ENCODE measurements around the gene PCDH12.
A peak's percentile ranks its signal among the peaks of the same experiment; 100 is the strongest.

The PCDH12 gene

DNA sequence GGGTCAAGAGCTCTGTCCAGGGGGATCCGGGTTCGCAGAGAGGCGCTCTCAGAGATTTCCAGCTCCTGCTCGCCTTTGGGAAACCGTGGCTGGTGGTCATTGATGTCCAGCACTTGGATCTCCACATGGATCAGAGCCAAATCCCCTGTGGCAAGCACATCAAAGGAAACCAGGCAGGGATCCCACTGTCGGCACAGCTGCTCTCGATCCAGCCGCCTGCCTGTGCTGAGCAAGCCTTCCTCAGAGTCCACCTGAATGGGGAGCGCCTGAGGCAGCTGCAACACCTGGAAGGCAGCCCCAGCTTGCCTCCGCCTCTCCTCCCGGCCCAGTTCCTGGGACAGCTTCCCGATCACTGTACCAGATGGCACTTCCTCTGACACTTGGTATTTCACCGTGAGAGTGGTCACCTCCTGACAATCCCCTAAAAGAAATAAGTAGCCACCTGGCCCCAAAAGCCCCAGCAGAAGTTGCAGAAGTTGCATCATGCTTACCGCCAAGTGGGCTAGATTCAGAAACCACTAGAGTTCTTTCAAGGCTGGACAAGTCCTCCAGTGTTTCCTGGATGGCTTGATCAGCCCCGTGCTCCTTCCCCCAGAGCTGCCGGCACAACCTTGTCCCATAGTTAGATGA is 520 bp downstream of the PCDH12 start:
- DNase-seq (no peak), ATAC-seq (no peak)
- Mint-ChIP-seq H3K4me1 (peaks cover 36% of the 10 kb centered on the region), H3K4me3 (peak overlapping the region; percentile 77), H3K27me3 (no peaks in the 10 kb centered on the region), H3K36me3 (ENCODE audit: low read depth) (no peaks in the 10 kb centered on the region), H3K9me3 (no peaks in the 10 kb centered on the region), H3K27ac (peak overlapping the region; percentile 81)

DNA sequence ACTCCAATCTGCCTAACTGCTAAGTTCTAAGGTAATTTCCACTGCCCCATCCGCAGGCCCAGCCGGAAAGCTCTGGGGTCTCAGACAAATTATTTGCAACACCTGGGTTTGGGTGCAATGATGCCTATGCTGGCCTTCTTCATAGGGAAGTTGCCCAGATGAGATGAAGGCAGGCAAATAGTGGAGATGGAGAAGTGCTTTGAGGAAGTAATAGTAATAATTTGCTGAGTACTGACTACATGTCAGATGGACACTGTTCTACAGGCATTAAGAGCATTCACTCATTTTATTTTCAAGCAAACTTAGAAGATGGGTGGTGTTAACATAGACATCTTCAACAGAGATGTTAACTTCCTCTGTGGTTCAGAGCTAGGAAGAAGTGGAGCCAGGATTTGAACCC is 3.8 kb downstream of the PCDH12 start:
- Mint-ChIP-seq H3K4me1 (peaks cover 25% of the 10 kb centered on the region), H3K4me3 (no peak overlapping the region), H3K27ac (no peak overlapping the region), H3K9me3 (no peaks in the 10 kb centered on the region), H3K36me3 (ENCODE audit: low read depth) (no peaks in the 10 kb centered on the region), H3K27me3 (no peaks in the 10 kb centered on the region)
- DNase-seq (no peak), ATAC-seq (no peak)

DNA sequence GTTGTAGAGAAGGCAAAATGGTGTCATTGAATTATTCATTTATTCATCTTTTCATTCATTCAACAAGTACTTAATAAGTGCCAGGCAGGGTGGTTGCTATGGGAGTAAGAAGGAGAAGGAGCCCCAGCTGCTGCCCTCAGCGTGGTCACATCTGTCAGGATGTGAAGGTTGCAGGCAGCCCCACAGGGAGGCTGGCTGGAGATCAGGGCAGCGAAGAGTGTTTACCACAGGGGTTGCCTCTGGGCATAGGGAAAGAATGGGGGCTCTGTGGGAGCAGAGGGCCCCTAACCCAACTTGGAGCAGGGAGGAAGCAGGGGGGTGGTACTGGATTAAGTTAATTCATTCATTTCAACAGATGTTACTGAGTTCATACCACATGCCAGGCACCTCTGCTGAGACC is 6.0 kb downstream of the PCDH12 start:
- Mint-ChIP-seq H3K27me3 (no peaks in the 10 kb centered on the region), H3K4me3 (no peak overlapping the region), H3K9me3 (no peaks in the 10 kb centered on the region), H3K4me1 (peaks cover 8% of the 10 kb centered on the region), H3K27ac (no peak overlapping the region), H3K36me3 (ENCODE audit: low read depth) (no peaks in the 10 kb centered on the region)
- DNase-seq (no peak), ATAC-seq (no peak)

DNA sequence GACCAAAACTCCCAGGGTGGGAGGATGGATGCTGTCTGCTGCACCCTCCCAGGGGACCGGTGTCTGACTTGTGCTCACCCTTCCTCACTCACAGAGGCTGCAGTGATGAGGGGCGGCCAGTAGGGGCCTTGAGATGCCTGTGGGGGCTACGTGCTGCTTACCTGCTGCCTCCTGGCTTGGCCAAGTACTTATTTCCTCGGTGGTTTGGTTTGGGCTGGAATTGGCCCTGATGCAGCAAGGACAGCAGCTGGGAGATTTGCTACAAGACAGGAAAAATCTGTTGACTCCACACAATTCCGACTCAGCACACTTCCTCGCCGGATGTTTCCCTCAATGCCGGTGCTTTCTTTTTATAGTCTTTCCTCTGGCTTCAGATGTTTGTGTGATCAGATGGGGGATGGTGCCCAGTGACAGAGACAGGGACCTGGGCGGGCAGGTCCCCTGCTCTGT is 6.6 kb downstream of the PCDH12 start:
- DNase-seq (peak; percentile 38), ATAC-seq (peak; percentile 77)
- Mint-ChIP-seq H3K27me3 (no peaks in the 10 kb centered on the region), H3K36me3 (ENCODE audit: low read depth) (no peaks in the 10 kb centered on the region), H3K9me3 (no peaks in the 10 kb centered on the region), H3K4me3 (no peak overlapping the region), H3K27ac (no peak overlapping the region), H3K4me1 (peaks cover 8% of the 10 kb centered on the region)

DNA sequence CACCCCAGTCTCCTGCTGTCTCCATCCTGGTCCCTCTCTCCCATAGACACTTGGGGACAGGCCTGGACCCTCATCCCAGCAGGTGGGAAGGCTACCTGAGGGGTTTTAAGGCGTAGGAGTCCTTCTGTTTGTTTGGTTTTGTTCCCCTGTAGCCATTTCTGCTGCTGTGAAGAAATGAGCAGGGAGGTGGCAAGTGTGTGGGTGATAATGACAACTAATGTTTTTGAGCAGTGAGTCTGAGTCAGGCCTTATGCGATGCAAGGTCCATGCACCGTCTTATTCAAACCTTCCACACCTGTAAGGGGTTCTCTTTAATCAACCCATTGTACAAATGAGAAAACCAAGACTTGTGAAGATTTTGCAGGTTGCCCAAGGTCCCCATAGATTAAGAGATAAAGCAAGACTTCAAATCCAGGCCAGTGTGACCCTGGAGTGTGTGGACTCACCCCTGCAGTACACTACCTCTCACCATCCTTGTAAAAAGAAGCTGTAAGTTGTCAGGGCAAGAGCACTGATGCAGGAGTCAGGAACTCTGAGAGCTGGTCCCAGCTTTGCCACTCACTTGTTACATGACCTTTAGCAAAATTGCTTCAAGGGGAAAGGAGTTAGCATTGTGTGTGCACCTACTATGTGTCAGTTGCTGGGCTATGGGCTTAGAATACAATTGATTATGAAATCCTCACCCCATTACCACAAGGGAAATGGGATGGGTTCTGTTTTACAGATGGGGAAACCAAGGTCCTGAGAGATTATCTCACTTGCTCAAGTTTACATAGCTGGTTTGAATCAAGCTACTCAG is 7.6 kb downstream of the PCDH12 start:
- DNase-seq (no peak), ATAC-seq (peak; percentile 48)
- Mint-ChIP-seq H3K27me3 (no peaks in the 10 kb centered on the region), H3K4me3 (no peak overlapping the region), H3K27ac (no peak overlapping the region), H3K9me3 (no peaks in the 10 kb centered on the region), H3K4me1 (peaks cover 8% of the 10 kb centered on the region), H3K36me3 (ENCODE audit: low read depth) (no peaks in the 10 kb centered on the region)

DNA sequence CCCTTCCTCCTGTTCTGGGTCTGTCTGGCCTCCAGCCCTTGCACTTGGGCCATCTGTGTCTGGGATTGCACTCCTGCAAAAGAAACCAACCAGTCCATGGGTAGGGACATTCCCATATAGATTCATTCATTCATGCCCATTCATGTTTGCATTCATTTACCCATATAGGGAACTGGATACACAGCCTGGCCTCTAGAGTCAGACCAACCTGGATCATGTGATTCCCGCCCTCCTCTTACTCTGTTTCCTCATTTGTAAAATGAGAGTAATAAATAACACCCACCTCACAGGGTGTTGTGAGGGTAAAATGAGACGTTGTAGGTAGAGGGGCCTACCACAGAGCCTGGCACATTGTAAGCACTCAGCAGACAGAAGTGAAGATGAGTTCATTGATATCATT is 8.5 kb downstream of the PCDH12 start:
- no peaks in the 10 kb centered on the region for H3K9me3 Mint-ChIP-seq
- H3K4me1 Mint-ChIP-seq = peaks cover 8% of the 10 kb centered on the region
- no peak for DNase-seq
- H3K4me3 Mint-ChIP-seq = no peak overlapping the region
- no peaks in the 10 kb centered on the region for H3K27me3 Mint-ChIP-seq
- H3K27ac Mint-ChIP-seq = no peak overlapping the region
- no peak for ATAC-seq
- no peaks in the 10 kb centered on the region for H3K36me3 Mint-ChIP-seq (ENCODE audit: low read depth)

DNA sequence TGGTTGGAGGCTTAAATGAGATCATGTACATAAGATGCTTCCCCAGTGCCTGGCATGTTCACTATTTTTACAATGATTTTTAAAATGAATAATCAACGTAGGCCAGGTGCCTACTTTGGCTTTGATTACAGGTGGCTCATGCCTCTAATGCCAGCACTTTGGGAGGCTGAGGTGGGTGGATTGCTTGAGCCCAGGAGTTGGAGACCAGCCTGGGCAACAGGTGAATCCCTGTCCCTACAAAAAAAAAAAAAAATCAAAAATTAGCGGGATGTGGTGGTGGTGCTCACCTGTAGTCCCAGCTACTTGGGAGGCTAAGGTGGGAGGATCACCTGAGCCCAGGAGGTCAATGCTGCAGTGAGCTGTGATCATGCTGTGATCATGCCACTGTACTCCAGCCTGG is 9.2 kb downstream of the PCDH12 start:
- DNase-seq (no peak), ATAC-seq (no peak)
- Mint-ChIP-seq H3K9me3 (no peaks in the 10 kb centered on the region), H3K27ac (no peak overlapping the region), H3K36me3 (ENCODE audit: low read depth) (no peaks in the 10 kb centered on the region), H3K4me3 (no peak overlapping the region), H3K27me3 (no peaks in the 10 kb centered on the region), H3K4me1 (peaks cover 8% of the 10 kb centered on the region)

DNA sequence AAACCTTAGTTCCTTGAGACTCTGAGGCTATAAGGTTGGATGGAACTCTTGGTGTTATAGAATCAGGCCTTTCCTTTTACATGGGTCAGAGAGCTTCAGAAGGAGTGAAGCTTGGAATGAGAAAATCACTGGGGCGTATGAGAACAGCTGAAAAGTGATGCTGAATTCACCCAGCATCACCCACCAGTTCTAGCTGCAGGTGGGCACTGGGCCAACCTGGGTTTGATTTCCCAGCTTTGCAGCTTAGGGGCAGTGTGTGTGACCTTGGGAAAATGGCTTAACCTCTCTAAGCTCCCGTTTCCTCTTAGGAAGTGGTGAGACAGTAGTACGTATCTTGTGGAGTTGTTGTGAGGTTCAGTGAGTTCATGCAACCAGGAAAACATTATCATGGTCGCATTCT is 10.7 kb downstream of the PCDH12 start:
- no peak for DNase-seq
- no peak for ATAC-seq
- no peak overlapping the region for H3K4me3 Mint-ChIP-seq

DNA sequence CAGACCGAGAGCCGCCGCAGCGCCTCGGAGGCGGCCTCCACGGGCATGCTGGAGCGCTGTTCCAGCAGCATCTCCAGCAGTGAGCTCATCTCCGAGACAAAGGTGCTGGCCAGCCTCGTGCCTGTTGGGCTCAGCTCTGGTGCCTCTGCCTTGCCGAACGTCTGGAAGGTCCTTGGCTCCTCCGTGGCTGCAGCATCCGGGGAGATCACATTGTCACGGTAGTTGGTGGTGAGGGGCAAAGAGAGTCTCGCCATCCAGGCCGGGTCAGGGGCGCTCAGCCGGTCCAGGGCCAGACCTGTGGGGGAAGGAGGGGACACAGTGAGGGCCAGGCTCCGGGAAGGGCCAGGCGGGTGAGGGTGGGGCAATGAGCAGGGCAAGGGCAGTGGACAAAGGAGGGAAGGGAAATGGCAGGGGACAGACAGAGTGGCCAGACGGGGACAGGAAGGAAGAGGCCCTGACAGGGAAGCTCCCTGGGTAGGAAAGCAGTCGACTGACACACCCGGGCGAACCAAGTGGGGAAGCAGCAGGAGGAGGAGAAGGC is 12.4 kb downstream of the PCDH12 start:
- H3K4me1 Mint-ChIP-seq = no peaks in the 10 kb centered on the region
- H3K4me3 Mint-ChIP-seq = no peak overlapping the region
- no peak for DNase-seq
- H3K27me3 Mint-ChIP-seq = no peaks in the 10 kb centered on the region
- no peaks in the 10 kb centered on the region for H3K36me3 Mint-ChIP-seq (ENCODE audit: low read depth)
- H3K27ac Mint-ChIP-seq = no peak overlapping the region
- no peaks in the 10 kb centered on the region for H3K9me3 Mint-ChIP-seq
- no peak for ATAC-seq

More for the DNA sequence above, 10.7 kb downstream of the PCDH12 start:
- Mint-ChIP-seq H3K27me3 (no peaks in the 10 kb centered on the region), H3K9me3 (no peaks in the 10 kb centered on the region), H3K4me1 (peaks cover 8% of the 10 kb centered on the region), H3K36me3 (ENCODE audit: low read depth) (no peaks in the 10 kb centered on the region), H3K27ac (no peak overlapping the region)

DNA sequence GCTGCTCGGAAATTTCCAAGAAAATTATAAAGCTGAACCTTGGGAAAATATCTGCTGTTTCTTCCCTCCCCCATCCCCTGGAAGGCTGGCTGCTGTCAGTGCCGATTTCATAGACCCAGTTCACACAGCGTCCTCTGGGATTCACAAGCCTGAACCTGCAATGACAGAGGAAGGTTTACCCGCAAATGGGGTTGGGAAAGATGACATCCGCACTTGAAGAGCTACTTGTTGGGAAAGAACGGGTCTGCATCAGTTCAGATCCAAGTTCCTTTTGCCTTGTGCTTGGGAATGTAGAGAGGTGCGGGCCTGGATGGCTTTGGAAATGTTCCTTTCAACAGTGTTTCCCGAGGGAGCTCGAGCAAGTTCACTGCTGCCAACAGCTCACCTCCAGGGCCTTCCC is 13.9 kb downstream of the PCDH12 start:
- Mint-ChIP-seq H3K36me3 (ENCODE audit: low read depth) (peaks cover 3% of the 10 kb centered on the region), H3K27ac (no peak overlapping the region), H3K27me3 (no peaks in the 10 kb centered on the region), H3K9me3 (no peaks in the 10 kb centered on the region), H3K4me1 (no peaks in the 10 kb centered on the region), H3K4me3 (no peak overlapping the region)
- ATAC-seq (no peak), DNase-seq (no peak)

DNA sequence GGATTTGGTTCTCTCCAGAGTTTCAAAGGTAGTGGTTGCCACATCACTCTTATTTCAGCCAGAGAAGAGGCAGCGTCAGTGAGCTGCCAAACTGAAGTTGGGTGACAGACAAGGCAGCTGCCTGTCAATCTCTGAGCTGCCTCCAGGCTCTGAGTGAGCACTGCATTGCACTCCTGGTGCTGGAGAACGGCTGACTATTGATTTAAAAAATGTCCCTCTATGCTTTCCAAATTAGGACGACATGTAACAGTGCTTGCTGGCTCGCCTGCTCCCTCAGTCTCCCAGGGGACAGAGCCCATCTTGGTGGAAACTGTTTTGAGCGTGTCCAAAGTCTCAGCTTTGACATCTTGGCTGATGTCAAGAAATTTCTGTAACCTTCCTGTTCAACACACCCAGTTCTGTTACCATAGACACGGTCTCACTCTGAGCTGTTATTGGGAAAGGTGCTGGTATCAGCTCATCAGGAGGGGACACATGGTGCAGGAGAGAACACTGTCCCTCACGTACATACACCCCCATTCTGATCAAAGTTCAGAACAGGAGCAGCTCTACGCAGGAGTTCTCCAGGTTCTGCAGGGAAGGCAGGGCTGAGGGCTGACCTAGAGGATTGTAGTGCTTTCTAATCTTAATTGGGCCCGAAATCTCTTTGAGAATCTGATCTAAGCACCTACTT is 15.7 kb downstream of the PCDH12 start:
- DNase-seq = no peak
- Mint-ChIP-seq H3K4me1 (no peaks in the 10 kb centered on the region), H3K27me3 (no peaks in the 10 kb centered on the region), H3K36me3 (ENCODE audit: low read depth) (peaks cover 6% of the 10 kb centered on the region), H3K4me3 (no peak overlapping the region), H3K9me3 (no peaks in the 10 kb centered on the region), H3K27ac (no peak overlapping the region)
- no peak for ATAC-seq

DNA sequence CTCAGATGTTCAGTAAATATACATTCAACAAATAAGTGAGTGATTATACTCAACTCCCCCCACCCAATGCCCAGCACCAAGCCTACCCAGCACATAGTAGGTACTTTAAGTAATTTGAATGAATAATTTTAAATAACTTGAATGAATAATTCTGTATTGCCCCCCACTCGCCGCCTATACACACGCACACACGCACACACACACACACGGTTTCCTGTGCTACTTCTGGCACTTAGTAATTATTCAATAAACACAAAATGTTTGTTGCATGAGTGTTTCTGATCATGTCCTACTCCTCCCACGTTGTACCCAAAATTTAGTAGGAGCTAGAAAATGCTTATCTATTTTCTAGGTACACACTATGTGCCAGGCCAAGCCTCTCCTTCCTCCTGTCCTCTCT is 16.2 kb downstream of the PCDH12 start:
- no peaks in the 10 kb centered on the region for H3K27me3 Mint-ChIP-seq
- H3K27ac Mint-ChIP-seq = no peak overlapping the region
- no peak for DNase-seq
- H3K4me3 Mint-ChIP-seq = no peak overlapping the region
- no peaks in the 10 kb centered on the region for H3K9me3 Mint-ChIP-seq
- peaks cover 6% of the 10 kb centered on the region for H3K36me3 Mint-ChIP-seq (ENCODE audit: low read depth)
- ATAC-seq = no peak
- no peaks in the 10 kb centered on the region for H3K4me1 Mint-ChIP-seq

DNA sequence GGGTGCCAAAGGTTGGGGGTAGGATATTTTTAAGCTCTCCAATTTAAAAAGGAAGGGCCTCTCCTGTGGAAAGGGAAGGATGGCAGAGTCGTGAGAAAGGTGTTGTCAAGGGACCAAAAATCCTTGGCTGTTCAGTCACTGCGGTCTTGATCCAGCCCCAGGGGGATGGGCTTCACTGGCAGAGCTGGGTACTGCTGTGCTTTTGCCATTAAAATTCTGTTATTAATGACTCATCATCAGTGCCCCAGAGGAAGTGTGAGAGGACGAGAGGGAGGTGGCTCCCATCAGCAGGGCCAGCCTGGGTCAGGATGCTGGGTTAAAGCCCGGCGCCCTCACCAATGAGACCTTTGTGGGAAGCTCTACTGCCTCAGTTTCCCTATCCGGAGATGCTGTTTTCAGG is 16.7 kb downstream of the PCDH12 start:
- DNase-seq (no peak), ATAC-seq (no peak)
- H3K9me3 Mint-ChIP-seq = no peaks in the 10 kb centered on the region
- no peak overlapping the region for H3K4me3 Mint-ChIP-seq
- H3K27me3 Mint-ChIP-seq = no peaks in the 10 kb centered on the region
- no peaks in the 10 kb centered on the region for H3K4me1 Mint-ChIP-seq
- H3K36me3 Mint-ChIP-seq (ENCODE audit: low read depth) = peaks cover 6% of the 10 kb centered on the region
- H3K27ac Mint-ChIP-seq = no peak overlapping the region

DNA sequence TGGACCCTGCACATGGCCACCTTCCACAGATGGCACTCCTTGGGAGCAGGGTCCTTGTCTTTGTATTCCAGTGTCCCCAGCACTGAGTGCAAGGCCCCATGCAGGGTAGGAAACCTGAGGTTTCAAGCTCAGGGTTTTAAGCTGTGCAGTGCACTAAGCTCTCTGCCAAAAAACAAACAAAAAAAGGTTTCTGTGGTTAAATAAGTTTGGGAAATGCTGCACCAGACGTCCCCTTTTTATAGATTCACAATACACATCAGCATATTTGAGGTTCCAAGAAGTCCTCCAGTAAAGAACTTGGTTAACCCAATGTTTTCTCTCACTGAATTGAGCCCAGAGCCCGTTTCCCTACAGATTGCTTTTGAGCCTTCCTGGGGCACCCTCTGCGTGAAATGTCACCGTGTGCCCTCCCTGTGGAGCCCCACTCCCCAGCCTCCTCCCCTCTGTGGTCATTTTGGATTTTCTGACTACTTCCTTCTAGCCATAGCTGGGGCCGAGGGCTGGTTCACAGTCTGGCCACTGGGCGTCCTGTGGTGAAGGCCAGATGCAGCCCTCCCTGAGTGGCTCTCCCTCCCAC is 17.2 kb downstream of the PCDH12 start:
- Mint-ChIP-seq H3K9me3 (no peaks in the 10 kb centered on the region), H3K27ac (no peak overlapping the region), H3K36me3 (ENCODE audit: low read depth) (peaks cover 9% of the 10 kb centered on the region), H3K27me3 (no peaks in the 10 kb centered on the region), H3K4me1 (no peaks in the 10 kb centered on the region), H3K4me3 (no peak overlapping the region)
- ATAC-seq (peak; percentile 21), DNase-seq (no peak)
